HG03558 (cell line): ENCODE measurements around the gene FBXW11.
"Not testable (repeated sequence)": the region's sequence is repeated elsewhere in the genome, so short reads cannot be mapped to it uniquely, and the experiment has no call there.

Source experiments
- ATAC-seq: cut with Tn5 transposase; IDR thresholded peaks from one replicate; pipeline ENCODE4 v1.9.1; 2021; ENCODE audit warnings: moderate number of reproducible peaks; ENCODE audit not compliant: unreplicated experiment; ENCODE audit errors: extremely low read depth

FBXW11 gene

DNA sequence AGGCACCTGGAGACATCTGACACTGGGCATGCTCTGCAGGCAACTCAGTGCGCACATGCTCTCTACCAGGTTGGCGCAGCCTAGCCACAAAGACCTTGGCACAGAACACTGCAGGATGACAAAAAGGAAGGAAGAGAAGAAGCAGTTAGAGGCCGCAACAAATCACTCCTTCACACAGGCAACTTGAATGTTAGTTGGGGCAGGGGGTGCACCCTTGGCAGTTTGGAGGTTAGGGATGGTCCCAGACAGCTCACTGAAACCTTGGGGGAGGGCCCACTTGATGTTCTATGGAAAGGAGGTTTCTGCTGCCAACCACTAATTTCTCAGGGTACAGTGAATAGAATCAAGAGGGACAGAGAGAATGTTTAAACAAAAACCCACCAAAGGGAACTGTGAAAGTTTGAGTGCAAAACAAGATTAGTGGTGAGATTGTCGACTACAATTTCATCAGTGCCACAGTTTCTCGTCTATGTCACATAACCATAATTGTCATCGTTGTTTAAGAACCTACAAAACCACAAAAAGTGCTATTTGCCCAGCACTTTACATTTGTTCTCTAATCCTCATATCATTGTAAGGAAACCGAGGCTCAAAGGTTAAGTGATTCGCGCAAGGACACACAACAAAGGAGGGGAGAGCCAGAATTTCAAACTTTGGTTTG, 48.7 kb downstream of the FBXW11 start:
- ATAC-seq: peak; percentile 23

DNA sequence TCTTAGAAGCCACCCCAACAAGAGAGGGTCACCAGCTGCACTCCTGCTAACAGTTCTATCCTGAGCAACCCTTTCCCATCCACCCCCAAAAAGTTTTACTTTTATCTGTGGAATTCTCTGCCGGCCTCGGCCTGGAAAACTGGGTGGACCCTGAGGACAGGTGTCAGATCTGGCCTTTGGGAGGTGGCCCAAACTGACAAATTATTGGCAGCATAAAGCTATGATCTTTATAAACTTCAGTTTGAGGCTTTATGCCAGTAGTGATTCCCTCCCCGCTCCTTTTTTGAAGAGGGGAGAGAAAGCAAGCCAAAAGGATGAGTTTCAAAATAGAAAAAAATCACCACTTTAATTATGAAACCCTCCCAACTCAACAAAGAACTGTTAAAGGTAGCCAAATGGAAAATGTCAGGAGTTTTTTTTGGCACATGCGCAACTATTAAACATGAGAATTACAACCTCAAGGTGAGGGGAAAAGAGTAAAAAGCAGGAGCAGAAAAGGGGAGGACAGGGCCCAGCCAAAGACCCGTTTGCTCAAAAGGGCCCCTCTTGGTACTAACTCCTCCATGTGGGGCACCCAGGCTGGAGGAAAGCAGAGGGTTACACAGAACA, 49.4 kb downstream of the FBXW11 start:
- ATAC-seq: no peak

DNA sequence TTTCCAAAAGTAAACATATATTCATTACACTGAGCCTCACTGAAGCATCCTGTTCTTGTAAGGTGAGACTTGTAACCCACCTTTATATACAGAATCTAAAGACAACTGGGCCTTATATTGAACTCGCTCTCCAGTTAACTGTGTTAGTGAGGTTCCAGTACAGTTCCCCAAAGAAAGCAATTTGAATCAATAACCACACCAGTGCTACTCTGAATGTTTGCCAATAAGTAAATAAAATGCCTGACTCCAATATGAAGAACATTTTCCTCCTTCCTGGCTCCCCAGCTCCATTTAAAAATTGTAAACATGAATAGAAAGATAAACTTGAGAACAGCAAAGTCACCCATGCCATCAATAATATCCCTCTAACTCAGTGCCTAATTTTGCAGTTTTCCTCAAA, 50.1 kb downstream of the FBXW11 start:
- no peak for ATAC-seq

DNA sequence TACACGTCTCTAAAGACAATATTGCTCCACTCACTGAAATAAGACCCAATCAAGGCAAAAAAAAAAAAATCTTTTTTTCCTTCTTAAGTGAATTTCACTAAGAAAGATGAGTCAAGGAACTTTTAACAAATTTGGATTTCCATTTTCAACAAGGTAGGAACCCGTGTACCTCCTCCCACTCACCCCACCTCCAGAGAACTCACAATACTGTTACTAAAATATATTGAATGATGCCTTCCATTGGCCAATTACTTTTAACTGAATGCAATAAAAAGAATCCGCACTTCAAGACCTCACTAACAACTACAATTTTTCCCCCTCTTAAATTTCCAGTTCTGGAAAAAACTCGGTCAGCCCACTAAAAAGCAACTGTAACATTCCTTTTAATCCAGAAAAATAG, 50.7 kb downstream of the FBXW11 start:
- ATAC-seq: no peak

DNA sequence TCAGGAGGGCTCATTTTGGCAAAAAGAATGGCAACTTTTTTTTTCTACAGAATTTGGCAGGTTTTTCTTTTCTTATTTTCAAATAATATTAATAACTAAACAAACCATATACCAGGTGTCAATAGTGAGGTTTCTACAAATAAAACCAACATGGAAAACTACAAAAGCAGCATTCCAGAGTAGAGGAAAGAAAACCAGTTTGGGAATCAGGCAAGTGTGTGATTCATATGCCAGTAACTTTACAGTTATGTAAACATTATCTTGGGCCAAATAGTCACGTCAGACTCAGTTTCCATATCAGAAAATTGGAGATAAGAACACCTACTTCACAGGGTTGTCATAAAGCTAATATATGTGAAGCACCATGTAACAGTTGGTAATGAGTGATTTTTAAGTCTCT, 51.7 kb downstream of the FBXW11 start:
- ATAC-seq: no peak

DNA sequence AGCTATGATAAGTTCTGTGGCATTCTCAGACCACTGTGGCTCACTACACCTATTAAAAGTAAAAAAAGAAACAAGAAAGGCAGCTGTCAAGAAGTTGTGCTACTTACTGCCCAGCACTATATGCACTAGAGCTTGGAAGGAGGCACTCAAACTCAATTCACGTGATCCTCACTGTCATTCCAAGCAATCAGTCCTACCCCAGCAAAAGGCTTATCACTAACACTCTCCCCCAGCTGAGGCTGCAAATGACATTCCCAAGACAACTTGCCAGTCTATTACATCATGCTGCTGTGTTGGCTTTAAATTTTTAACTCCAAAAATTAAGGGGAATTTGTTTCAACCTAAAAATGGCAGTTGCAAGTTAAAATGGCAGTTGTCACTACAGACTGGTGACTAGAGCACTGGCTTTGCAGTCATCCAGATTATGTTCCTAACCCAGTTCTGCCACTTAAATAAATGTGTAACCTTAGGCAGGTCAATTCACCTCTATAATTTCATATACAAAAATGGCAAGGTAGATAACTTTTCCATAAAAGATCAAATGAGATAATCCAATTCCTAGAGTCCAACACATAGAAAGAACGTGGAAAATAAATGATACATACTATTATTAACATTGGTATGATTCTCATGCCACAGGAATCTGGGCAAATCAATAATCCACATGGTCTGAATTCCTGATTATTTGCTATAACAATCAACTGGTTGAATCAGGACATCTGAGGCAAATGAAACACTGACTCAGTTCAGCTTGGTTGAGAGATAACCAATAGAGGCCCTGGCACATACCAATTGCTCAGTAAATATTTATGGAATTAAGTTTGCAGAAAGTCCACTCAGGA, 52.4 kb downstream of the FBXW11 start:
- no peak for ATAC-seq

DNA sequence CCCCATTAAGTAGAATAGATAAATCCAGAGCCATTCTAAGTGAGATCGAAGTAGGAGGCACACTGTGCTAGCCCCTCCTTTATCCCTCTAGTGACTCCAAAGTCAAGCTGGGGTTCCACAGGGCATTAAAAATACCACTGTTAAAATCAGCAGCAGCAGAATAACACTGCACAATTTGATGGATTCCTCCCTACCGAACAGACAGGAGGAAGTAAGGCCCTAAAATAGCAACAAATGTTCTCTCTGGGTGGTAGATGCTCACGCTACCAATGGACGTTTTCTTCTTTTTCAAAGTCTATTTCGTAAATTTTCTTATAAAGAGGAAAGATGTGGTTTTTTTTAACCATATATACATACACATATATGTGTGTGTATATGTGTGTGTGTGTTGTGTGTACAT, 54.4 kb downstream of the FBXW11 start:
- no peak for ATAC-seq

DNA sequence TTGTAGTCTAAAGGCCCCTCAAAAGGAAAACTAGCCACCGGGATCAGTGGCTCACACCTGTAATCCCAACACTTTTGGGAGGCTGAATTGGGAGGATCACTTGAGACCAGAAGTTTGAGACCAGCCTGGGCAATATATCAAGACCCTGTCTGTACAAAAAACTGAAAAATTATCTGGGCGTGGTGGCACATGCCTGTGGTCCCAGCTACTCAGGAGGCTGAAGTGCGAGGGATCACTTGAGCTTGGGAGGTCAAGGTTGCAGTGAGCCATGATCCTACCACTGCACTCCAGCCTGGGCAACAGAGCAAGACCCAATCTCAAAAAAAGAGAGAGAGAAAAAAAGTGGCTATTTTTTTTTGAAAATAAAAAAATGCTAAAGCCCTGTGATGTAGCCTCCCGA, 55.2 kb downstream of the FBXW11 start:
- ATAC-seq: no peak

DNA sequence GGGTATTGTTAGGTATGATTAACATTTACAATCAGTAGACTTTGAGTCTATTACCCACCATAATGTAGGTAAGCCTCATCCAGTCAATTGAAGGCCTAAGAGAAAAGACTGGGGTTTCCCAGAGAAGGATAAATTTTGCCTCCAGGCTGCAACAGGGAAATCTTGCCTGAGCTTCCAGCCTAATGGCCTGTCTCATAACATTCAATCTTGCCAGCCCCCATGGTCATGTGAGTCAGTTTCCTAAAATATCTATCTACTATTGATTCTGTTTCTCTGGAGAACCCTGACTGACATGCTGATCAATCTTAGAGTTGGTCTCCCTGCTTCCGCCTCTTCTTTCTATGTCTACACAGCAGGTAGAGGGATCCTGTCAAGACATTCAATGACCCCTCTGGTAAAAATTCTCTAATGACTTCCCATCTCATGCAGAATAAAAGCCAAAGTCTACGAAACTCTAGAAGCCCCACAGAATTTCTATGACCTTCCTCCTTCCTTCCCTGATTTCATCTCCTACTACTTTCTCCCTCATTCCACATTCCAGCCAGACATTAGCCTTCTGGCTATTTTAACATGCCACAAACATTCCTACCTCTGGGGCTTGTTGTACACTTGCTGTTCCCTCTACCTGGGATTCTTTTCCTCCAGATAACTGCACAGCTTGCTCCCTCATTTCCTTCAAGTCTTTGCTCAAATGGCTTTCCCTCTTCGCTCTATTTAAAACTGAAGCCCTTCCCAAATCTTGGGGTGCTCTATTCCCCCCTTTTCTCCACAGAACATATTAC, 60.2 kb downstream of the FBXW11 start:
- ATAC-seq: no peak

DNA sequence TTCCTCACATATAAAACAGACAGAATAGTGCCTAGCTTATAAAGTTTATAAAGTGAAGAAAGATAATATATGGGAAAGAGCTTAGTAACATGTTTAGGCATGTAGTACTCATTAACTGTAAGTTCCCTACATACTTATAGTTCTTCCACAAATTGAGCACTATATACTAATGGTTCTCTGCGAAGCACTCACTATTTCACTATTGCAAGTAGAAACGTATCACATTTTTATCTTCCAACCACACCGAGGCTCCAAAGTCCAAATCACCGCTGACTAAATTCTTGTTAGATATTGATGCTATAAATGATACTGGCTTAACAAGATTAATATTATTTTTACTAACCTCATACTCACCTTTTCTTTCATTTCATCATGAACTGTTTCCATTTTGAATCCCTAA, 61.0 kb downstream of the FBXW11 start:
- no peak for ATAC-seq

DNA sequence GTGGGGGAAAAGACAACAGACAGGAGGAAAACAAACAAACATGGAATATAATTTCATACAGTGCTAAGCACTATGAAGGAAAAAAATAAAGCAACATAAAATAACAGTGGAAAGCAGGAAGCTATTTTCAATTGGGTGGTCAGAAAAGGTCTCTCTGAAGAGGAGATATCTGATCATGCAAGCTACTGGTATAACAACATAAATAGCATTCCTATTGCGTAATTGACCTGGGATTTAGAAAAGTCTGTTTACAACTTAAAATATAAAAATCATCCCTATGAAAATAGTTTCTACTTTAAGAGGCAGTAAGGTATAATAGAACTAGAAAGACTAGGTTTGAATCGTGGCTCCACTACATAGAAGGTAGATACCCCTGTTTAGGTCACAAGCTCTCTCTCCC, 61.4 kb downstream of the FBXW11 start:
- no peak for ATAC-seq

DNA sequence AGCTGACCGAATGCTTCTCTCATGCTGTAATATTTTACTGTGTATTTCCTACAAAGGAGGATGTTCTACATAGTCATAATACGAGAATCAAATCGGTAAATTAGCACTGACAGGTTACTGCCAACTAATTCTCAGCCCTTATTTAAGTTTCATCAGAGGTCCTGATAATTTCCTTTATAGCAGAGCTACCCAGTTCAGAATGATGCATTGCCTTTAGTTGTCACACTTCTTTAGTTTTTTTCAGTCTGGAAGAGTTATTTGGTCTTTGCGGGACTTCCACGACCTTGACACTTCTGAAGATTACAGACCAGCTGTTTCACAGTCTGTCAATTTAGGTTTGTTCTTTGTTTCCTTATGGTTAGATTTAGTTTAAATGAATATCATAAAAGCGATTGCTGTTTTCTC, 64.3 kb downstream of the FBXW11 start:
- not testable (repeated sequence) for ATAC-seq

DNA sequence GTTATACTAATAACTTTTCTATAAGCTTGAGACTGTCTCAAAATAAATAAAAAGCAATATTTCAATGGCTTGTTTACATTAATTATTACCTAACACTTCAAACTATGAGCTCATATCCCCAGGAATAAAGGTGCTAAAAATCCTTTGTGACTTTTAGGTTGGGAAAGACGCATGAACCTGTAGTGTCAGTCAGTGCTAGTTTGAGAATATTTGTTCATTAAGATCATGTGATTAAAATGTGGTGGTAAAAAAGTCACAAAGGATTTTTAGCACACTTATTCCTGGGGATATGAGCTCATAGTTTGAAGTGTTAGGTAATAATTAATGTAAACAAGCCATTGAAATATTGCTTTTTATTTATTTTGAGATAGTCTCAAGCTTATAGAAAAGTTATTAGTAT, 64.8 kb downstream of the FBXW11 start:
- ATAC-seq: not testable (repeated sequence)

DNA sequence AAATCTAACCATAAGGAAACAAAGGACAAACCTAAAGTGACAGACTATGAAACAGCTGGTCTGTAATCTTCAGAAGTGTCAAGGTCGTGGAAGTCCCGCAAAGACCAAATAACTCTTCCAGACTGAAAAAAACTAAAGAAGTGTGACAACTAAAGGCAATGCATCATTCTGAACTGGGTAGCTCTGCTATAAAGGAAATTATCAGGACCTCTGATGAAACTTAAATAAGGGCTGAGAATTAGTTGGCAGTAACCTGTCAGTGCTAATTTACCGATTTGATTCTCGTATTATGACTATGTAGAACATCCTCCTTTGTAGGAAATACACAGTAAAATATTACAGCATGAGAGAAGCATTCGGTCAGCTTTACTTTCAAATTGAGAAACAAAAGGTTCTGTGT, 65.2 kb downstream of the FBXW11 start:
- not testable (repeated sequence) for ATAC-seq

DNA sequence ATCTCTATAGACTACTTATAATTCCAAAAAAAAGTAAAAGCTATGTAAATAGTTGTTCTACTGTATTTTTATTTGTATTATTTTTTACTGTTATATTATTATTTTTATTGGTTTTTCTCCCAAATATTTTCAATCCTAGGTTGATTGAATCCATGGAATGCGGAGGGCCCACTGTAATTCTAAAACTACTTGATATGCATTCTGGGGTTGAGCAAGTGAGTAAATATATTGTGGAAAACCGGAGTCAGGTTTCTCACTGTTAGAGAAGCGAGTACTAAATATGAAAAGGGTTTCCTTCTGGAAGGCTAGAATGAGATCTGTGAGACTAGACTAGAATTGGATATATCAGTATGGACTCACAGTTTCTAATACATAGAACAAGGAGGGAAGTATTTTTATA, 66.5 kb downstream of the FBXW11 start:
- no peak for ATAC-seq

DNA sequence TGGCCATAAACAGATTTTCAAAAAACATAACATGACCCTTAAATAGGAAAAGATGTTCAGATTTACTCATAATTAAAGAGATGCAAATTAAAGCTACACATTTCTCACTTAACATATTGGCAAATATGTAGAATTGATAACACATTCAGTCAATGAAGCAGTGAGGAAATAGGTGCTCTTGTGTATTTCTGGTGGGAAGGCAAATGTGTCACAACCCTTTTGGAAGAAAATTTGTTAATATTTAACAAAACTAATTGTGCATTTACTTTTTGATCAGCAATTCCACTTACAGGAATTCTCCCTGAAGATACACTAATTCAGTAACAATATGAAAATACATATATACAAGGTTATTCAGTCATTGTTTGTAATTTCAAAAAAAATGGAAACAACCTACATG, 68.1 kb downstream of the FBXW11 start:
- no peak for ATAC-seq

DNA sequence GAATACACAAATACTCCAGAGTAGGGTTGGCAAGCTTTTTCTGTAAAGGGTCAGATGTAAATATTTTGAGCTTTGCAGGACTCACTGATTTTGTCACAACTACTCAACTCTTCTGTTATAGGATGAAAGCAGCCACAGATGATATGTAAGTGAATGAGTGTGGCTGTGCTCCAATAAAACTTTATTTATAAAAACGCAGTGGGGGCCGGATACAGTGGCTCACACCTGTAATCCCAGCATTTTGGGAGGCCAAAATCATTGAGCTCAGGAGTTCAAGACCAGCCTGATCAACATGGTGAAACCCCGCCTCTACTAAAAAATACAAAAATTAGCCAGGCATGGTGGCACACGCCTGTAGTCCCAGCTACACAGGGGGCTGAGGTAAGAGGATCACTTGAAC, 69.1 kb downstream of the FBXW11 start:
- ATAC-seq: no peak

DNA sequence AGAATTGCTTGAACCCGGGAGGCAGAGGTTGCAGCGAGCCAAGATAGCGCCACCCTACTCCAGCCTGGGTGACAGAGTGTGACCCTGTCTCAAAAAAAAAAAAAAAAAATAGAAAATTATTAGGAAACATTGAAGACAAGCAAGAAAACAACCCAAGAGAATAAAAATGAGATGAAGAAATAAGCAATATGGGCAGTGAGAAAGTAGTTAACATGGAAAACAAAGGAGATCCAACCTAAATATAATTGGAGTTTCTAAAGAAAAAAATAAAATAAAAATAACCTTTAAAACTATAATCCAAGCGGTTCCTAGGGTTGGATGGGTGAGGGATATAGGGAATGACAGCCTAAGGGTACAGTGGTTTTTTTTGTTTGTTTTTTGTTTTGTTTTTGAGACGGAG, 71.9 kb downstream of the FBXW11 start:
- no peak for ATAC-seq

DNA sequence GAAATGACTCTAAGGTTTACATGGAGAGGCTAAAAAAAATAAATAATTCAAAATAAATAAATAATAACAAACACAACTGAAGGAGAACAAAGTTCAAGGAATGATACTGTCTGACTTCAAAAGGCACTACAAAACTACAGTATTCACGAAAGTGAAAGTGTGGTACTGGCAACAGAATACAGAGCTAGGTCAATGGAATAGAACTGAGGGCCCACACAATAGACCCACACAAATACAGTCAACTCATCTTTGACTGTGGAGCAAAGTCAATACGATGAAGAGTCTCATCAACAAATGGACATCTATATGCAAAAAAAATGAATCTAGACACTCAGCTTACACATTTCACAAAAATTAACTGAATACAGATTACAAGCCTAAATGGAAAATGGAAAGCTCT, 75.3 kb downstream of the FBXW11 start:
- no peak for ATAC-seq

DNA sequence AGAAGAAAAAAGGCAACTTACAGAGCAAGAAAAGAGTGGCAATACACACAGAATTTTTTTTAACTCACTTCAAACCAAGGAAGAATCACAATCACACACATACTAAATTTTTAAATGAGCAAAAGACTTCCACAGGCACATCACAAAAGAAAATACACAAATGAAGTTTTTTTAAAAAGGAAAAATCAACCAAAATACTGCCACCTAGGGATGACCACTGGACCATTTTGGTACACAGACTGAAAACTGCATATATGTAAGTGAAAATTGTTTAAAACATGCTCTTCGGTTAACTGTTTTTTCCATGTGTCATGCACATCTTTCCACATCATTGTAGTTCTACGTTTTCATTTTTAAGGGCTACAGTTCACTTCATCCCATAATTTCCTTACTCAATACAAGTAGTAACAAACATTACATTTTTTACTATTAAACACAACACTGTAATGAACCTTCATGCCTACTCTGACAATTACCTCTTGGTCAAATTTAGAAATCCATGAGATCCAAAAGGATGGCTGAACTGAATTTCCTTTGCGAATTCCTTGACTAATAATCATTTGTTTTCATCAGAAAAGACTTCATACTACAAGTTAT, 79.0 kb downstream of the FBXW11 start:
- ATAC-seq: no peak
